ENCODE results near the gene CENPB.
A peak's percentile ranks its signal among the peaks of the same experiment; 100 is the strongest.
"Not testable (repeated sequence)": the region's sequence is repeated elsewhere in the genome, so short reads cannot be mapped to it uniquely, and the experiment has no call there.

Gene CENPB

GRCh38 chr20:3786665-3787323, at the start of gene CENPB:
CENPB (minus strand) TSS chr20:3786740; CDS start chr20:3786483, 257 bp downstream.
- Histone ChIP-seq H3K36me3 (ENCODE audit: control insufficient read depth, insufficient read depth, low read length) (peaks cover 4% of the 10 kb centered on the region), H3K27me3 (ENCODE audit: control insufficient read depth, insufficient read depth, low read length) (peaks cover 22% of the 10 kb centered on the region), H3K9ac (ENCODE audit: low read depth, low read length) (peak within 1 kb of the TSS; percentile 65), H3K4me3 (ENCODE audit: low read depth, low read length) (peak within 1 kb of the TSS; percentile 80), H3K4me1 (ENCODE audit: control insufficient read depth, insufficient read depth, low read length) (no peaks in the 10 kb centered on the region), H3K9me3 (ENCODE audit: control insufficient read depth, insufficient read depth, low read length) (no peaks in the 10 kb centered on the region)

DNA sequence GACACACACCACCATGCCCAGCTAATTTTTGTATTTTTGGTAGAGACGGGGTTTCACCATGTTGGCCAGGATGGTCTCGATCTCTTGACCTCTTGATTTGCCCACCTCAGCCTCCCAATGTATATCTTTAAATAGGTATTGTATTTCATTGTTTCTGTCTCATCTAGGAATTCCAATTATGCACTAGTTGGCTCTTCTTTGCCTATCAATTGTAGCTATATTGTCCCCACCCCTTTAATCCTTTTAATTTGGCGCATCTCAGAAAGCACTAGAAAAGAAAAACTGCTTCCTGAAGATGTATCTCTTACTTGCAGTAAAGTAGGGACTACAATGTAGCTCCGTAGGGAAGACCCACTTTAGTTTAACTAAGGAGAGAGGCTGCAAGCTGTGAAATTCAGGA, 49.6 kb upstream of the CENPB start:
- Histone ChIP-seq H3K4me1 (ENCODE audit: control insufficient read depth, insufficient read depth, low read length) (no peaks in the 10 kb centered on the region), H3K27me3 (ENCODE audit: control insufficient read depth, insufficient read depth, low read length) (no peaks in the 10 kb centered on the region), H3K4me3 (ENCODE audit: low read depth, low read length) (no peak overlapping the region), H3K36me3 (ENCODE audit: control insufficient read depth, insufficient read depth, low read length) (no peaks in the 10 kb centered on the region), H3K9me3 (ENCODE audit: control insufficient read depth, insufficient read depth, low read length) (no peaks in the 10 kb centered on the region), H3K9ac (ENCODE audit: low read depth, low read length) (no peak overlapping the region)

DNA sequence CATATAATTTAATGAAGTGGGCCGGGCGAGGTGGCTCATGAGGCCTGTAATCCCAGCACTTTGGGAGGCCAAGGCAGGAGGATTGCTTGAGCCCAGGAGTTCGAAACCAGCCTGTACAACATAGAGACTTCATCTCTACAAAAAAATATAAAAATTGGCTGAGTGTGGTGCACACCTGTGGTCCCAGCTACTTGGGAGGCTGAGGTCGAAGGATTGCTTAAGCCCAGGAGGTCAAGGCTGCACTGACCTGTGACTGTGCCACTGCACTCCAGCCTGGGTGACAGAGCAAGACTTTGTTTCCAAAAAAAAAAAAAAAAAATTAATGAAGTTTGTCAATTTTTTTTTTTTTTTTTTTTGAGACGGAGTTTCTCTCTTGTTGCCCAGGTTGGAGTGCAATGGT, 43.4 kb upstream of the CENPB start:
- H3K36me3 ChIP-seq (ENCODE audit: control insufficient read depth, insufficient read depth, low read length); H3K9ac ChIP-seq (ENCODE audit: low read depth, low read length); H3K9me3 ChIP-seq (ENCODE audit: control insufficient read depth, insufficient read depth, low read length); H3K4me3 ChIP-seq (ENCODE audit: low read depth, low read length); H3K27me3 ChIP-seq (ENCODE audit: control insufficient read depth, insufficient read depth, low read length); H3K4me1 ChIP-seq (ENCODE audit: control insufficient read depth, insufficient read depth, low read length): not testable (repeated sequence)

- H3K9me3 ChIP-seq (ENCODE audit: control insufficient read depth, insufficient read depth, low read length) = no peaks in the 10 kb centered on the region
- no peak overlapping the region for H3K4me3 ChIP-seq (ENCODE audit: low read depth, low read length)
- H3K36me3 ChIP-seq (ENCODE audit: control insufficient read depth, insufficient read depth, low read length) = peaks cover 7% of the 10 kb centered on the region
- no peaks in the 10 kb centered on the region for H3K4me1 ChIP-seq (ENCODE audit: control insufficient read depth, insufficient read depth, low read length)
- H3K9ac ChIP-seq (ENCODE audit: low read depth, low read length) = no peak overlapping the region
- no peaks in the 10 kb centered on the region for H3K27me3 ChIP-seq (ENCODE audit: control insufficient read depth, insufficient read depth, low read length)
These were observed 42.3 kb upstream of the CENPB start for GRCh38 chr20:3828798-3829197.

- Histone ChIP-seq H3K9me3 (ENCODE audit: control insufficient read depth, insufficient read depth, low read length) (no peaks in the 10 kb centered on the region), H3K4me3 (ENCODE audit: low read depth, low read length) (no peak overlapping the region), H3K9ac (ENCODE audit: low read depth, low read length) (no peak overlapping the region), H3K4me1 (ENCODE audit: control insufficient read depth, insufficient read depth, low read length) (no peaks in the 10 kb centered on the region), H3K27me3 (ENCODE audit: control insufficient read depth, insufficient read depth, low read length) (no peaks in the 10 kb centered on the region), H3K36me3 (ENCODE audit: control insufficient read depth, insufficient read depth, low read length) (peaks cover 7% of the 10 kb centered on the region)
These were observed 39.9 kb upstream of the CENPB start for GRCh38 chr20:3826420-3826819.

GRCh38 chr20:3825526-3825925, 39.0 kb upstream of the CENPB start:
- H3K9ac ChIP-seq (ENCODE audit: low read depth, low read length) = no peak overlapping the region
- H3K4me1 ChIP-seq (ENCODE audit: control insufficient read depth, insufficient read depth, low read length) = peaks cover 3% of the 10 kb centered on the region
- H3K4me3 ChIP-seq (ENCODE audit: low read depth, low read length) = no peak overlapping the region
- H3K9me3 ChIP-seq (ENCODE audit: control insufficient read depth, insufficient read depth, low read length) = no peaks in the 10 kb centered on the region
- no peaks in the 10 kb centered on the region for H3K27me3 ChIP-seq (ENCODE audit: control insufficient read depth, insufficient read depth, low read length)
- peaks cover 7% of the 10 kb centered on the region for H3K36me3 ChIP-seq (ENCODE audit: control insufficient read depth, insufficient read depth, low read length)

- Histone ChIP-seq H3K4me1 (ENCODE audit: control insufficient read depth, insufficient read depth, low read length) (peaks cover 3% of the 10 kb centered on the region), H3K27me3 (ENCODE audit: control insufficient read depth, insufficient read depth, low read length) (no peaks in the 10 kb centered on the region), H3K9me3 (ENCODE audit: control insufficient read depth, insufficient read depth, low read length) (no peaks in the 10 kb centered on the region), H3K9ac (ENCODE audit: low read depth, low read length) (no peak overlapping the region), H3K4me3 (ENCODE audit: low read depth, low read length) (no peak overlapping the region), H3K36me3 (ENCODE audit: control insufficient read depth, insufficient read depth, low read length) (peaks cover 7% of the 10 kb centered on the region)
These were observed 37.3 kb upstream of the CENPB start for GRCh38 chr20:3823881-3824280.

DNA sequence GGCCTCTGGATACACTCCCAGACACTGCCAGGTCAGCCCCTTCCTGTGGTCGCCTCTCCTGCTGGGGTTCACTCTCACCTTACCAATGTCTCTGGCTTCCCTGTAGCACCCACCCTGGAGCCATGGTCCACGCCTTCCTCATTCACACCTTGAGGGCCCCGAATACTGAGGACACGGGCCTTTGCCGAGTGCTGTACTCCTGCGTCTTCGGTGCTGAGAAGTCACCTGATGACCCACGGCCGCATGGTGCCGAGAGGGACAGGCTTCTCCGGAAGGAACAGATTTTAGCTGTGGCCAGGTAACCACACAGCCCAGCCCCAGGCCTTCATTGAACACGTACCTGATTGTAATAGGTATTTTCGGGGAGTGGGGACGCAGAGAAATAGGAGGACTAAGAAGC, 35.5 kb upstream of the CENPB start:
- peaks cover 3% of the 10 kb centered on the region for H3K4me1 ChIP-seq (ENCODE audit: control insufficient read depth, insufficient read depth, low read length)

GRCh38 chr20:3820901-3821727, 34.6 kb upstream of the CENPB start:
- Histone ChIP-seq H3K36me3 (ENCODE audit: control insufficient read depth, insufficient read depth, low read length) (peaks cover 7% of the 10 kb centered on the region), H3K9ac (ENCODE audit: low read depth, low read length) (peak overlapping the region; percentile 95), H3K9me3 (ENCODE audit: control insufficient read depth, insufficient read depth, low read length) (no peaks in the 10 kb centered on the region), H3K4me3 (ENCODE audit: low read depth, low read length) (peak overlapping the region; percentile 91), H3K4me1 (ENCODE audit: control insufficient read depth, insufficient read depth, low read length) (peaks cover 3% of the 10 kb centered on the region), H3K27me3 (ENCODE audit: control insufficient read depth, insufficient read depth, low read length) (no peaks in the 10 kb centered on the region)

More for the DNA sequence above, 35.5 kb upstream of the CENPB start:
- Histone ChIP-seq H3K9ac (ENCODE audit: low read depth, low read length) (no peak overlapping the region), H3K36me3 (ENCODE audit: control insufficient read depth, insufficient read depth, low read length) (peaks cover 7% of the 10 kb centered on the region), H3K4me3 (ENCODE audit: low read depth, low read length) (no peak overlapping the region), H3K27me3 (ENCODE audit: control insufficient read depth, insufficient read depth, low read length) (no peaks in the 10 kb centered on the region), H3K9me3 (ENCODE audit: control insufficient read depth, insufficient read depth, low read length) (no peaks in the 10 kb centered on the region)

DNA sequence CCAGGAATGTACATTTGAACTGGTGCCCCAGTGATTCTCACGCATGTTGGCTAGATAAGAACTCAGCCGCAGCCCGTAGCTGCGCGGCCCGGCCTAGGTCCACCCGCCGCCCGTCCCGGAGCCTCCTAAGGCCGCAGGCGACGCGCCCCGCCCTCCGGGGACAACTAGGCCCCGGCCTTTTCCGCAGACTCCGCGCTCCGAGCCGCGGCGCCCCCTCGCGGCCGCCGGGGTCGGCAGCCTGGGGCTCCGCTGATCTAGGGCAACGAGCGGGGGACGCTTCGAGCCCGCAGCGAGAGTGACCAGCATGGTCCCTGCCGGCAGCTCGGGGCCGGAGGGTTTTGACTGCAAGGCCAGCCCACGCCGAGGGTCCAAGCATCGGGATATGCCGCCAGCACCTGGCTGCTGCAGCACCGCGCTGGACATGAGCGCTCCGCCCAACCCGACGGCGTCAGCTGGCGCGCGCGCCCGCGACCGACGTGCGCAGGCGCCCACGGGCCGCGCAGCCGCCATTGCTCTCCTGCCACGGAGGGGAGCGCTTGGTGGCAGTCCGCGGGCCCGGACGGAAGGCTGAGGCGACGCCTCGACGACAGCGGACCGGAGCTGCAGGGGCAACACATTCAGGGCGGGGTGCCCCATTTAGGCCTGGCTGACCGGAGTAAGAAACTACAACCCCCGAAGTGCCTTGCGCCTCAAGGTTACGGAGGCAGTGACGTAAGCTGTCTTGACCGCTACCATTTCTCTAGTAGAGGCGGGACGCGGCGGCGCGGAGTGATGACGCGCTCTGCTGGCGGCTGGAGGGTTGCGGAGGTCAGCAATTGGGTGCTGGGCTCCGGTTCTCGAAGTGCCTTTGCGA, 33.7 kb upstream of the CENPB start, which contains the start of gene AP5S1:
Gene AP5S1, plus strand, starts transcription at position 500 of the 853 bp plus-strand sequence. CDS start 1,571 bp downstream, outside the sequence.
- Histone ChIP-seq H3K9me3 (ENCODE audit: control insufficient read depth, insufficient read depth, low read length) (no peaks in the 10 kb centered on the region), H3K27me3 (ENCODE audit: control insufficient read depth, insufficient read depth, low read length) (no peaks in the 10 kb centered on the region), H3K36me3 (ENCODE audit: control insufficient read depth, insufficient read depth, low read length) (peaks cover 7% of the 10 kb centered on the region)

GRCh38 chr20:3819411-3820047, 33.0 kb upstream of the CENPB start:
- no peaks in the 10 kb centered on the region for H3K9me3 ChIP-seq (ENCODE audit: control insufficient read depth, insufficient read depth, low read length)
- no peaks in the 10 kb centered on the region for H3K27me3 ChIP-seq (ENCODE audit: control insufficient read depth, insufficient read depth, low read length)
- no peak overlapping the region for H3K9ac ChIP-seq (ENCODE audit: low read depth, low read length)
- H3K36me3 ChIP-seq (ENCODE audit: control insufficient read depth, insufficient read depth, low read length) = peaks cover 7% of the 10 kb centered on the region
- peaks cover 3% of the 10 kb centered on the region for H3K4me1 ChIP-seq (ENCODE audit: control insufficient read depth, insufficient read depth, low read length)
- peak overlapping the region; percentile 91 for H3K4me3 ChIP-seq (ENCODE audit: low read depth, low read length)

More for the DNA sequence above, 33.7 kb upstream of the CENPB start, which contains the start of gene AP5S1:
- peak within 1 kb of the TSS; percentile 91 for H3K4me3 ChIP-seq (ENCODE audit: low read depth, low read length)
- H3K9ac ChIP-seq (ENCODE audit: low read depth, low read length) = peak within 1 kb of the TSS; percentile 95
- peaks cover 3% of the 10 kb centered on the region for H3K4me1 ChIP-seq (ENCODE audit: control insufficient read depth, insufficient read depth, low read length)

Measured in iPS-15b (cell line).